Calu3 (cell line): ENCODE results near the gene DACT2. TPM values are rescaled to one million over a fixed set of nuclear protein-coding genes. Genes with fewer than 3 reads are reported as not detected.

ENCODE experiments used
- BruUV-seq: library from RNA; stranded (reverse); fragments of 400-500 nt; replicated peaks from 2 replicates; lab custom pipeline; 2021; lab: Mats Ljungman, UMichigan
- CTCF ChIA-PET: fragments of 300-600 bp; sonication (Branson Sonifier 250); formaldehyde crosslinking; loops from one replicate; lab custom pipeline; 2022; ENCODE audit warnings: antibody characterized with exemption; lab: Charles Lee
- DNase-seq: peaks from one replicate; pipeline ENCODE4 v3.0.0; 2022
- H3K27ac Mint-ChIP-seq: one replicate; pipeline ENCODE4 v1.8.0; 2022; ENCODE audit warnings: mixed read lengths; ENCODE audit not compliant: unreplicated experiment
- H3K27me3 Mint-ChIP-seq: one replicate; pipeline ENCODE4 v1.8.0; 2022; ENCODE audit warnings: mixed read lengths; ENCODE audit not compliant: unreplicated experiment
- H3K36me3 Mint-ChIP-seq: one replicate; pipeline ENCODE4 v1.8.0; 2022; ENCODE audit warnings: mild to moderate bottlenecking, moderate library complexity, mixed read lengths; ENCODE audit not compliant: insufficient read depth, unreplicated experiment
- H3K4me1 Mint-ChIP-seq: one replicate; pipeline ENCODE4 v1.8.0; 2022; ENCODE audit warnings: mild to moderate bottlenecking, low read depth, mixed read lengths; ENCODE audit not compliant: unreplicated experiment
- H3K4me3 Mint-ChIP-seq: one replicate; pipeline ENCODE4 v1.8.0; 2022; ENCODE audit warnings: mild to moderate bottlenecking, low read depth, moderate library complexity, mixed read lengths; ENCODE audit not compliant: unreplicated experiment
- H3K9me3 Mint-ChIP-seq: one replicate; pipeline ENCODE4 v1.8.0; 2022; ENCODE audit warnings: low read depth, mixed read lengths; ENCODE audit not compliant: unreplicated experiment
- intact Hi-C: fragments of 100-400 bp; cut with micrococcal nuclease; formaldehyde crosslinking; loops from one replicate; pipeline ENCODE4 v1.10.0; 2022; ENCODE audit not compliant: unreplicated experiment
- total RNA-seq: library from RNA; stranded (reverse); gene quantifications from 2 replicates; pipeline ENCODE4 v1.2.3, GENCODE V29; 2022
- TF ChIP-seq, protein P1 (sequence below): fragments of 200-600 bp; IDR thresholded peaks from one replicate; pipeline ENCODE4 v1.8.0; 2022; ENCODE audit warnings: antibody characterized with exemption; ENCODE audit not compliant: unreplicated experiment

The DACT2 gene
- total RNA-seq, 1 experiment from 2014 or later = not detected

DNA sequence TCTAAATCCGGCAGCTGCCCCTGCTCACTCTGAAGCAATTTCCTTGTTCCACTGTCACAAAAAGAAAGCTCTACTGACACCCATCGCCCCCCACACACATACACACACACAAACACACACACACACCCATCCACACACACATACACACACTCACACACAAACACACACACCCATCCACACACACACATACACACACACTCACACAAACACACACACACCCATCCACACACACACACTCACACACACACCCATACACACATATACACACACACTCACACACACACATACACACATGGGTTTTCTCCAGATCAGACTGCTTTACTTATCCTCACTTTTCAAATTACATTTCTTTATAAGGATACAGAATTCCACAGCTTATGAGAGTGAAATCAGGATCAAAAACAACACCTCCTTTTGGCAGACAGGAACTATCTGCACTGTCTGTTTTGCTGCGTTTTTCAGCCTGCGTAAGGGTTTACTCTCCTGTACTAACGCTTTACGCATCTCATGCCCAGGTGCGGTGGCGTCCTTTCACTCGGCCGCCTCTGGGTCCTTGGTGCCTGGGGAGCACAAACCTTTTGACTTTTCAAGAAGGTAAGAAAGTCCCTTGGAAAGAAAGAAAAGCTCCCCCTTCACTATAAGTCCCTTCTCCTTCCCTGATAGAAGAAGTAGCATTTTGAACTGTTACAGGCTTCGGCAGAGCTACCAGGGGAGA is 8.0 kb downstream of the DACT2 start:
- Mint-ChIP-seq H3K27me3 (peaks cover 41% of the 10 kb centered on the region), H3K9me3 (no peaks in the 10 kb centered on the region), H3K36me3 (no peaks in the 10 kb centered on the region), H3K27ac (no peak overlapping the region), H3K4me3 (no peak overlapping the region), H3K4me1 (no peaks in the 10 kb centered on the region)
- TF ChIP-seq, protein P1, sequence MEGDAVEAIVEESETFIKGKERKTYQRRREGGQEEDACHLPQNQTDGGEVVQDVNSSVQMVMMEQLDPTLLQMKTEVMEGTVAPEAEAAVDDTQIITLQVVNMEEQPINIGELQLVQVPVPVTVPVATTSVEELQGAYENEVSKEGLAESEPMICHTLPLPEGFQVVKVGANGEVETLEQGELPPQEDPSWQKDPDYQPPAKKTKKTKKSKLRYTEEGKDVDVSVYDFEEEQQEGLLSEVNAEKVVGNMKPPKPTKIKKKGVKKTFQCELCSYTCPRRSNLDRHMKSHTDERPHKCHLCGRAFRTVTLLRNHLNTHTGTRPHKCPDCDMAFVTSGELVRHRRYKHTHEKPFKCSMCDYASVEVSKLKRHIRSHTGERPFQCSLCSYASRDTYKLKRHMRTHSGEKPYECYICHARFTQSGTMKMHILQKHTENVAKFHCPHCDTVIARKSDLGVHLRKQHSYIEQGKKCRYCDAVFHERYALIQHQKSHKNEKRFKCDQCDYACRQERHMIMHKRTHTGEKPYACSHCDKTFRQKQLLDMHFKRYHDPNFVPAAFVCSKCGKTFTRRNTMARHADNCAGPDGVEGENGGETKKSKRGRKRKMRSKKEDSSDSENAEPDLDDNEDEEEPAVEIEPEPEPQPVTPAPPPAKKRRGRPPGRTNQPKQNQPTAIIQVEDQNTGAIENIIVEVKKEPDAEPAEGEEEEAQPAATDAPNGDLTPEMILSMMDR = no peak
- no TSS peak for BruUV-seq
- no peak for DNase-seq
- intact Hi-C loops = no loop called here
- CTCF ChIA-PET = interaction anchor here (0.6 to 1.1 kb wide), 2 partner anchors 12 to 364 kb away, joined by 3 read pairs; no protein-coding TSS in a partner anchor

DNA sequence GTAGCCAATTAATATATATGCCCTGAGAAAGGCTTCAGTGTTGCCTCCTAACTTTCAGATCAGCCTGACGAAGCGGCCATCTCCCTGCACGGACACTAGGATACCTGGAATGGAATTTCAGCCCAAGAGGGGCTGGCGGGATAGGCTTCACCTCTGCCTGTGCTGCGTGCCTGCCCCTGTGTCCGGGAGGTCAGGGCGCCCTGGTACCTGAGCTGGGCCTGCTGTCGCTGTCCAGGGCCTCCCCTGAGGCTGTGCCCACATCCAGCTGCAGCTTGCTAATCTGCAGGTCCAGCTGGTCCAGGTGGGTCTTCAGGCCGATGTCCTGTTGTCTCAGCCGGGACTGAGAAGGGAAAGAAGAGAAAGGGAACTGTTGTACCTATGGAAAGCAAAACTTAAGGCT is 8.6 kb downstream of the DACT2 start:
- Mint-ChIP-seq H3K4me3 (no peak overlapping the region), H3K4me1 (no peaks in the 10 kb centered on the region), H3K36me3 (no peaks in the 10 kb centered on the region), H3K9me3 (no peaks in the 10 kb centered on the region), H3K27me3 (peaks cover 40% of the 10 kb centered on the region), H3K27ac (no peak overlapping the region)
- TF ChIP-seq, protein P1 = no peak
- intact Hi-C loops = no loop called here
- CTCF ChIA-PET = interaction anchor here (1.1 kb wide), 1 partner anchor 12 kb away, joined by 3 read pairs; no protein-coding TSS in a partner anchor
- no peak for DNase-seq
- no TSS peak for BruUV-seq

DNA sequence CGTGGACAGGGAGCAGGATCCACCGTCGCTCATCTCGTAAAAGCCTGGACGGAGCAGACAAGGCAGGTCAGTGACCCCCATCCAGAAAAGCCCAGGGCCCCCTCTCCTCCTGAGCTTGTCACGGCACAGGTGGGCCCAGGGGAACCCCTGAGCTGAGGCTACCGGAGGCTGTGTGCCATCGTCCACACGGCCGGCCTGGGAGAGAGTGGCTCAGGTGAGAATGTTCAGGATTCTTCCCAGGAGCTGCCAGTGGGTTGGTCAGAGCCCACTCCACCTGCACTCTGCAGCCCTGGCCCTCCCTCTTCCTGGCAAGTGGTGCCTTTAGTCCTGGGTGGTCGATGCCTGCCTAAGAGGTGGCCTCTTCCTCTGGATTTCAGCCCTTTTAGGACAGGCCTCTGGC is 9.2 kb downstream of the DACT2 start:
- no peak overlapping the region for H3K4me3 Mint-ChIP-seq
- TF ChIP-seq, protein P1 = no peak
- H3K27ac Mint-ChIP-seq = no peak overlapping the region
- H3K36me3 Mint-ChIP-seq = no peaks in the 10 kb centered on the region
- DNase-seq = no peak
- H3K27me3 Mint-ChIP-seq = peaks cover 37% of the 10 kb centered on the region
- H3K9me3 Mint-ChIP-seq = no peaks in the 10 kb centered on the region
- intact Hi-C loops = no loop called here
- CTCF ChIA-PET = interaction anchor here (1.1 kb wide), 1 partner anchor 11 kb away, joined by 3 read pairs; no protein-coding TSS in a partner anchor
- BruUV-seq = no TSS peak
- no peaks in the 10 kb centered on the region for H3K4me1 Mint-ChIP-seq

DNA sequence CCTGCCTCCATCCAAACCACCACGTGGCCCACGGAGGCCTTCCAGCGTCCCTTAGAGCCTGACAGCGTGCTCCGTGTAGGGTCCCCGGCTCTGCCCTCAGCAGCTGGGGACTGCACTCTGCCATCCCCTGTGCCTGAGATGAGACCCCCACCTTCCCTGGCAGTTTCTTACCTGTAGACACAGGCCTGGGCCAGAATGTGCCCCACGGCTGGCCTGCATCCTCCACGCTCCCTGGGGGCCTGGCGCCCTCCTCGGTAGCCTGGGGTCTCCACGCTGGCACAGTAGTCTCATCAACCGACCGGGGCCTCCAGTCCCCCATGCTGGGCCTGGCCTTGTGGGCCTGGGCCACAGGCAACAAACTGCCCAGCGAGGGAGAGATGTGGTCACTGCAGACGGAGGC is 9.6 kb downstream of the DACT2 start:
- H3K4me1 Mint-ChIP-seq = no peaks in the 10 kb centered on the region
- no peaks in the 10 kb centered on the region for H3K36me3 Mint-ChIP-seq
- TF ChIP-seq, protein P1 = no peak
- intact Hi-C loops = no loop called here
- DNase-seq = no peak
- H3K27ac Mint-ChIP-seq = no peak overlapping the region
- no TSS peak for BruUV-seq
- H3K9me3 Mint-ChIP-seq = no peaks in the 10 kb centered on the region
- peaks cover 37% of the 10 kb centered on the region for H3K27me3 Mint-ChIP-seq
- CTCF ChIA-PET = no interaction called here
- no peak overlapping the region for H3K4me3 Mint-ChIP-seq
